ENCODE data around the gene POLDIP2. TPM values are rescaled to one million over a fixed set of nuclear protein-coding genes. Genes with fewer than 3 reads are reported as not detected.

POLDIP2 gene
- total and polyA plus RNA-seq, 2 of the 13 experiments (the other 11 are each of a cell fraction or from before 2014, with no cell fraction given) = 85.9 to 114 TPM

GRCh38 chr17:28405632-28406472 is 48.5 kb upstream of the POLDIP2 start, which contains the start of gene SLC46A1 (continued):
- TF ChIP-seq ZNF503 (CRISPR knock-in tag; IDR thresholded peaks at IDR 0.05) (no peak; the same call in 1 of the 2 replicates), ATM (IDR thresholded peaks at IDR 0.05; ENCODE audit: borderline replicate concordance) (no peak), PAWR (CRISPR knock-in tag; IDR thresholded peaks at IDR 0.05; ENCODE audit: borderline replicate concordance) (no peak), ZMYM2 (CRISPR knock-in tag; IDR thresholded peaks at IDR 0.05) (no peak), ZBTB2 (CRISPR knock-in tag; IDR thresholded peaks at IDR 0.05; ENCODE audit: low read depth) (no peak), EHMT2 (IDR thresholded peaks at IDR 0.05; ENCODE audit: borderline replicate concordance, low read depth, low read length) (no peak), PLRG1 (conservative IDR thresholded peaks at IDR 0.05) (no peak), TBL1XR1 (IDR thresholded peaks at IDR 0.05; ENCODE audit: borderline replicate concordance, low read length, partially characterized antibody) (no peak), SMAD1 (CRISPR knock-in tag; IDR thresholded peaks at IDR 0.05; ENCODE audit: borderline replicate concordance, low read depth) (peak; percentile 62; the same call in 1 of the 2 replicates), IRF2 (CRISPR knock-in tag; IDR thresholded peaks at IDR 0.05) (no peak), ZBTB38 (CRISPR knock-in tag; IDR thresholded peaks at IDR 0.05) (peak; percentile 70; the same call in 1 of the 2 replicates), PHF20 (CRISPR knock-in tag; IDR thresholded peaks at IDR 0.05) (no peak), ZNF577 (CRISPR knock-in tag; IDR thresholded peaks at IDR 0.05; ENCODE audit: borderline replicate concordance, low read depth) (no peak), MTERF4 (CRISPR knock-in tag; IDR thresholded peaks at IDR 0.05) (no peak), ZSCAN21 (CRISPR knock-in tag; IDR thresholded peaks at IDR 0.05; ENCODE audit: borderline replicate concordance) (peak; percentile 46; the same call in 1 of the 2 replicates), KDM4B (CRISPR knock-in tag; IDR thresholded peaks at IDR 0.05) (no peak), ZSCAN31 (CRISPR knock-in tag; IDR thresholded peaks at IDR 0.05; ENCODE audit: low read depth) (no peak), ZNF703 (CRISPR knock-in tag; IDR thresholded peaks at IDR 0.05; ENCODE audit: borderline replicate concordance) (no peak), KLF15 (CRISPR knock-in tag; IDR thresholded peaks at IDR 0.05; ENCODE audit: borderline replicate concordance) (no peak), ZSCAN5A (CRISPR knock-in tag; IDR thresholded peaks at IDR 0.05; ENCODE audit: borderline replicate concordance) (no peak), TCF7 (IDR thresholded peaks at IDR 0.05; ENCODE audit: low read depth) (no peak), ZNF292 (CRISPR knock-in tag; IDR thresholded peaks at IDR 0.05; ENCODE audit: borderline replicate concordance, low read depth) (no peak)
